Activated T-cell treated with anti-CD3 and anti-CD28 coated beads, Interleukin-2, amount 50 U/mL, for 24 hours (primary cell): ENCODE results near the gene KRT4.
"Not testable (repeated sequence)": the region's sequence is repeated elsewhere in the genome, so short reads cannot be mapped to it uniquely, and the experiment has no call there.

ENCODE experiments used
- DNase-seq: peaks from one replicate; pipeline ENCODE4 v3.0.0-alpha.2; 2020
- H3K27ac Mint-ChIP-seq: 2 replicates; pipeline ENCODE4 v1.8.0; 2020; ENCODE audit warnings: mild to moderate bottlenecking, mixed read lengths
- H3K27me3 Mint-ChIP-seq: 2 replicates; pipeline ENCODE4 v1.8.0; 2020; ENCODE audit warnings: mixed read lengths
- H3K36me3 Mint-ChIP-seq: 2 replicates; pipeline ENCODE4 v1.8.0; 2020; ENCODE audit warnings: low read depth, mixed read lengths
- H3K4me1 Mint-ChIP-seq: 2 replicates; pipeline ENCODE4 v1.8.0; 2020; ENCODE audit warnings: low read depth, mixed read lengths
- H3K4me3 Mint-ChIP-seq: 2 replicates; pipeline ENCODE4 v1.8.0; 2020; ENCODE audit warnings: mild to moderate bottlenecking, moderate library complexity, mixed read lengths
- H3K9me3 Mint-ChIP-seq: 2 replicates; pipeline ENCODE4 v1.8.0; 2020; ENCODE audit warnings: mixed read lengths

KRT4 gene

DNA sequence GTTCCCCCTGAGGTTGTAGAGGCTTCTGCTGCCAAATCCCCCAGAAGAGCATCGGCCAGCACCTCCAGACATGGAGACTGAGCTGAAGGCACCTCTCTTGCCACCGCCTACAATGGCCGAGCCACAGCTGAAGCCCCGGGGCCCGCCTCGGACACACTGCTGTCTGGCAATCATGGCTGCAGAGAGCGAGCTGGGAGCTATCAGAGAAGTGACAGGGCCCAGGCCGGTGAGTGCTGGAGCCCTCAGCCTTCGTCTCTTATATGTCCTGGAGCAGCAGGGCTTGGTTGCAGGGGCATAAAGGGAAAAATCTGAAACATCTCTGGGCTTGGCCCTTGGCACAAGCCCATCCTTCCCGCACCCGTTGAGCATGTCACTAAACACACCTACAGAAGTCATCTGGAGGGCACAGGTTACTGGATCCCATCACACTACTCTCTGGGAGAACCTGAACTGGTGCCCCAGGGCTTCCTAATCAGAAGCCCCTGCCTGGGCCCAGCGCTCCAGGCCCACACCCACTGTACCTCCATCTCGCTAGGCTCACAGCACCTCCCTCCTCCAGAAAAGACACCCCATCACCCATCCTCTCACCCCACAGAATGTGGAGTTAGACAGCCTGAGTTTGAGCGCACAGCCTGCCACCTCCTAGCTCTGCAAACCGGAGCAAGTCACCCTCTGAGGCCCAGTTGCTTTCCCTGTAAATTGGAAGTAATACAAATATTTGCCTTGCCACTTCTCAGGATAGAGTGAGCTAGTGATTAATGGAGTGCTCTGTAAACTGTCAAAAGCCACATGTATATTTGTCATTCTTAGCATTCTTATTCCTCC lies at the start of gene KRT4:
Gene KRT4, minus strand, starts transcription at position 232 of the 825 bp plus-strand sequence. Its CDS starts 58 bp downstream, at position 174.
- Mint-ChIP-seq H3K36me3 (no peaks in the 10 kb centered on the region), H3K27ac (no peak within 1 kb of the TSS), H3K27me3 (no peaks in the 10 kb centered on the region), H3K4me3 (no peak within 1 kb of the TSS), H3K4me1 (peaks cover 12% of the 10 kb centered on the region), H3K9me3 (no peaks in the 10 kb centered on the region)
- no peak for DNase-seq

- H3K36me3 Mint-ChIP-seq = no peaks in the 10 kb centered on the region
- no peak for DNase-seq
- H3K4me1 Mint-ChIP-seq = peaks cover 2% of the 10 kb centered on the region
- no peaks in the 10 kb centered on the region for H3K27me3 Mint-ChIP-seq
- no peak overlapping the region for H3K27ac Mint-ChIP-seq
- no peaks in the 10 kb centered on the region for H3K9me3 Mint-ChIP-seq
- H3K4me3 Mint-ChIP-seq = no peak overlapping the region
Measured at GRCh38 chr12:52862023-52862422, 48.1 kb upstream of the KRT4 start.

- Mint-ChIP-seq H3K27ac (no peak overlapping the region), H3K9me3 (no peaks in the 10 kb centered on the region), H3K4me3 (no peak overlapping the region), H3K27me3 (no peaks in the 10 kb centered on the region), H3K4me1 (no peaks in the 10 kb centered on the region), H3K36me3 (no peaks in the 10 kb centered on the region)
- no peak for DNase-seq
Measured at GRCh38 chr12:52861511-52861910, 47.6 kb upstream of the KRT4 start.

DNA sequence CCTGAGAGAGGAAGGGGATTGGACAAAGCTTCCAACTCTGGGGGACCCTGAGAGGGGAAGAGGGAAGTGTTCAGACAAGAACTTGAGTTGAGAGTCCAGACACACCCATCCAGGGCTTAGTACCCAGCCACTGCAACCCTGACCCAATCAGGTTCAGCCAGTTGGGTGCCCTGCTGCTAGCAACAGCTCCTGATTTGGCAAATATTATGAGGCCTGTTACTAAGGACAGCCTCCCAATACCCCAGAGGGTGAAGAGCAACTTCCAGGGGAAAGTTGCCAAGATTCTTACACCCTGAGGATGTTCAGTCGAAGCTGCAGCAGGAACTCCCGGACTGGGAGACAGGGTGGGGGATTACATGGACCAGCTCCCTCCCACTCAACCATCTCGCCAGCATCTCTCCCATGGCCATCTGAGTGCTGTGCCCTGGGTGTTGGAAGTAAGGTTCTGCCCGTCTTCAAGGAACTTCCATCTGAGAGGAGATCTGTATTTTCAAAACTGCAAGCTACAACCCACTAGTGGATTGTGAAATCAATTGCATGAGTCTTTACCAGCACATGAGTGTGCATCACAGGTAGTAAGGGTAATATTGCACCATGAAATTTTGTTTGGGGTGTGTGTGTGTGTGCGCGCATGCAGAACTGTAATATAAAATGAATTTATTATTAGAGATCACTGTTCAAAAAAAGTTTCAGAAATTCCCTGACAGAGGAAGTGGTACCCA lies 46.3 kb upstream of the KRT4 start:
- no peaks in the 10 kb centered on the region for H3K9me3 Mint-ChIP-seq
- no peak overlapping the region for H3K27ac Mint-ChIP-seq
- peaks cover 2% of the 10 kb centered on the region for H3K4me1 Mint-ChIP-seq
- H3K4me3 Mint-ChIP-seq = no peak overlapping the region
- DNase-seq = no peak
- no peaks in the 10 kb centered on the region for H3K36me3 Mint-ChIP-seq
- H3K27me3 Mint-ChIP-seq = no peaks in the 10 kb centered on the region

DNA sequence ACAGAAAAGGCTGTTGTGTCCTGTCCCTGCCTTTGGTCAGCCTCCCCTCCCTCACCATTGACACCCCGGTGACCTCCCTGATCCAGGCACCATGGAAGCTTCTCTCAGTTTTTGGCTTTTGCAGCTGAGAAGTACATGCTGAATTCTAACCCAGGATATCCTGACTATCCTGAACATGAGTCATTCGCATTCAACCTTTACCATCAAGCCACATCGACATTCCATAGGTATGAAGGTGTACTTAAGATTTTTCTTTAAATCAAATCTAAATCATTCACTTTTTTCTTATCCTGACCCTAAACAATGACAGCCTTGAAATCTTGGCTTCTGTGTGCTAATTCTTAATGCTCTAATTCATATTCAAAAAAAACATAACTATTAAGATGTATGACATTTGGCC lies 43.6 kb upstream of the KRT4 start:
- Mint-ChIP-seq H3K27me3 (no peaks in the 10 kb centered on the region), H3K27ac (no peak overlapping the region)

DNA sequence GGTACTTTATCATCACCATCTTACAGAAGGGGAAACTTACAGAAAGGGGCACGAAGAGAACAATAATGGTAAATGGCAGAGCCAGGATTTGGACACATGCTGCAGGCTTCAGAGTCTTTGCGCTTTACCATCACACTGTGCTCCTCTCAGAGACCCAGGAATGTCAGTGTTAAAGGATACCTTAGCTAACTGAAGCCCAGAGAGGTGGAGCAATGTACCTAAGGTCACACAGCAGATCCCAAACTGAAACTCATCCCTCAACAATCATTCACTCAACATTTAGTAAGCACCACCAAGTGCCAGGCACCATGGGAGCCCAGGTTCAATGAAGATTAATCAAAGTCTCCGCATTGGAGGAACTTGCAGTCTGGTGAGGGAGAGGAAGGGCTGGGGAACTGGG lies 42.9 kb upstream of the KRT4 start:
- Mint-ChIP-seq H3K27ac (no peak overlapping the region), H3K9me3 (no peaks in the 10 kb centered on the region), H3K4me3 (no peak overlapping the region), H3K4me1 (peaks cover 2% of the 10 kb centered on the region), H3K27me3 (no peaks in the 10 kb centered on the region), H3K36me3 (no peaks in the 10 kb centered on the region)
- DNase-seq = no peak

More for the DNA sequence above, 43.6 kb upstream of the KRT4 start:
- no peaks in the 10 kb centered on the region for H3K36me3 Mint-ChIP-seq
- peaks cover 2% of the 10 kb centered on the region for H3K4me1 Mint-ChIP-seq
- H3K4me3 Mint-ChIP-seq = no peak overlapping the region
- no peaks in the 10 kb centered on the region for H3K9me3 Mint-ChIP-seq
- no peak for DNase-seq

GRCh38 chr12:52856077-52856476 lies 42.2 kb upstream of the KRT4 start:
- H3K4me3 Mint-ChIP-seq, H3K36me3 Mint-ChIP-seq, H3K4me1 Mint-ChIP-seq, H3K27me3 Mint-ChIP-seq, H3K9me3 Mint-ChIP-seq, DNase-seq, H3K27ac Mint-ChIP-seq: not testable (repeated sequence)

DNA sequence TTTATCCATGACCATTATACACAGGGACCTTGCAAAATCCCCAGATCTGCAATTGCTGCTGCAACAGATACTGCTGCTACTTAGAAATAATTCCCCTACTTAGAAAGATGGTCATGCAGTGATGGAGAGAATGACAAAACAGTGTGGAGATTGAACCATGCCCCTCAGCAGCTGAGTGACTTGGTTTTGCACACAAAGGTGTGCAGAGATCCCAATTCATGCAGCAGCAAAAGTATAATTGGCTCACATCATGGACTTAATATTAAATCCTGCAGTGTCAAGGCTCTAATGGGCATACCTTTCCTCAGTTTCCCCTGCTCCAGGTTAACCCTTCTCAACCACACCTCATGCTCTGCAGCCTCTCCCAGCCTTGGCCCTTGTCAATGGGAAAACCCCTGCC lies 37.9 kb upstream of the KRT4 start:
- peaks cover 3% of the 10 kb centered on the region for H3K27me3 Mint-ChIP-seq
- H3K4me1 Mint-ChIP-seq = peaks cover 6% of the 10 kb centered on the region
- no peaks in the 10 kb centered on the region for H3K9me3 Mint-ChIP-seq
- DNase-seq = no peak
- H3K27ac Mint-ChIP-seq = no peak overlapping the region
- H3K36me3 Mint-ChIP-seq = no peaks in the 10 kb centered on the region
- no peak overlapping the region for H3K4me3 Mint-ChIP-seq

DNA sequence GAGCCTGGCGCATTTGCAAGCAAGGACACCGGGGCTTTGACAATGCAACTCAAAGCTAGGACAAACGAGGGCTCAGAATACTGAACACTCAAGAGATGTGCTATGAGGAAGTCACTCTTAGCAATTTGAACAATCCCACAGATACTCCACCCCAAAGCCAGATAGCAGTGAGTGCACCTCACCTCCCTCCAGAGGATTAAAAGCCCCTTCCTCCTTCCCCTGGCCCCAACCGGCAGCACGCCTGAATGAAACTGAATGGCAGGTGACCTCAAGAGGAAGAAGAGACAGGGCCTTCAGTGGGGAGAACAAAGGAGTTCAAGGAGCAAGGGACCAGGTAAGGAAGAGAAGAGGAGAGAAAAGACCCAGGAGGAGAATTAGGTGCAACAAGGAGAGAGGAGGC lies 36.8 kb upstream of the KRT4 start:
- Mint-ChIP-seq H3K4me3 (no peak overlapping the region), H3K9me3 (no peaks in the 10 kb centered on the region), H3K4me1 (peaks cover 6% of the 10 kb centered on the region), H3K36me3 (no peaks in the 10 kb centered on the region), H3K27ac (no peak overlapping the region), H3K27me3 (peaks cover 3% of the 10 kb centered on the region)
- no peak for DNase-seq

DNA sequence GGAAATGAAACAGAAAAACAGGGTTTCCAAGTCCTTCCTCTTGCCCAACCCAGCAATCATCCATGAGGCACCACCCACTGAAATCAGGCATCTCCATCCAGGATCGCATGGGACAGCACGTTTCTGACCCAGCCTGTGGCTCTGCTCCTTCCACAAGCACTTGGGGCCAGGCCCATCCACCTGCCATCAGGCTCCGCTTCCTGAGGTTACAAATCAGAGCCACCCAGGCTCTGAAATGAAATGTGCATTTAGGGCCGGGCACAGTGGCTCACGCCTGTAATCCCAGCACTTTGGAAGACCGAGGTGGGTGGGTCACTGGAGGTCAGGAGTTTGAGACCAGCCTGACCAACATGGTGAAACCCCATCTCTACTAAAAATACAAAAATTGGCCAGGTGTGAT lies 35.6 kb upstream of the KRT4 start:
- H3K4me1 Mint-ChIP-seq = peaks cover 4% of the 10 kb centered on the region
- no peak for DNase-seq

GRCh38 chr12:52848661-52849255 lies 34.8 kb upstream of the KRT4 start, which contains the start of gene KRT78:
Gene KRT78 (minus strand): TSS chr12:52848994. CDS start chr12:52848930, 64 bp downstream.
- no peaks in the 10 kb centered on the region for H3K9me3 Mint-ChIP-seq
- H3K27ac Mint-ChIP-seq = no peak within 1 kb of the TSS
- peaks cover 4% of the 10 kb centered on the region for H3K4me1 Mint-ChIP-seq
- DNase-seq = no peak
- no peak within 1 kb of the TSS for H3K4me3 Mint-ChIP-seq
- H3K36me3 Mint-ChIP-seq = no peaks in the 10 kb centered on the region
- H3K27me3 Mint-ChIP-seq = peaks cover 3% of the 10 kb centered on the region

More for the DNA sequence above, 35.6 kb upstream of the KRT4 start:
- H3K27ac Mint-ChIP-seq = no peak overlapping the region
- no peaks in the 10 kb centered on the region for H3K36me3 Mint-ChIP-seq
- peaks cover 3% of the 10 kb centered on the region for H3K27me3 Mint-ChIP-seq
- no peaks in the 10 kb centered on the region for H3K9me3 Mint-ChIP-seq
- no peak overlapping the region for H3K4me3 Mint-ChIP-seq

- H3K4me1 Mint-ChIP-seq = peaks cover 4% of the 10 kb centered on the region
- H3K9me3 Mint-ChIP-seq = no peaks in the 10 kb centered on the region
- H3K27ac Mint-ChIP-seq = no peak overlapping the region
- DNase-seq = no peak
- no peaks in the 10 kb centered on the region for H3K36me3 Mint-ChIP-seq
- no peak overlapping the region for H3K4me3 Mint-ChIP-seq
- H3K27me3 Mint-ChIP-seq = peaks cover 3% of the 10 kb centered on the region
Measured at GRCh38 chr12:52847335-52848102, 33.6 kb upstream of the KRT4 start.

GRCh38 chr12:52846356-52846970 lies 32.5 kb upstream of the KRT4 start:
- no peaks in the 10 kb centered on the region for H3K9me3 Mint-ChIP-seq
- no peaks in the 10 kb centered on the region for H3K36me3 Mint-ChIP-seq
- H3K4me3 Mint-ChIP-seq = no peak overlapping the region
- H3K27me3 Mint-ChIP-seq = peaks cover 2% of the 10 kb centered on the region
- peaks cover 9% of the 10 kb centered on the region for H3K4me1 Mint-ChIP-seq
- H3K27ac Mint-ChIP-seq = no peak overlapping the region
- no peak for DNase-seq

GRCh38 chr12:52845946-52846345 lies 32.0 kb upstream of the KRT4 start:
- no peak overlapping the region for H3K27ac Mint-ChIP-seq
- peaks cover 9% of the 10 kb centered on the region for H3K4me1 Mint-ChIP-seq

More at GRCh38 chr12:52845946-52846345, 32.0 kb upstream of the KRT4 start:
- Mint-ChIP-seq H3K36me3 (no peaks in the 10 kb centered on the region), H3K4me3 (no peak overlapping the region), H3K27me3 (no peaks in the 10 kb centered on the region), H3K9me3 (no peaks in the 10 kb centered on the region)
- no peak for DNase-seq
